ENCODE results near the gene SAMHD1.
A peak's percentile ranks its signal among the peaks of the same experiment; 100 is the strongest.
"Not testable (repeated sequence)": the region's sequence is repeated elsewhere in the genome, so short reads cannot be mapped to it uniquely, and the experiment has no call there.

SAMHD1 gene

GRCh38 chr20:36951198-36951978 is at the start of gene SAMHD1:
Gene SAMHD1 (minus strand): TSS chr20:36951708. CDS start chr20:36951643, 65 bp downstream.
- peak; percentile 78 for DNase-seq (ENCODE audit: low spot score)

- not testable (repeated sequence) for DNase-seq (ENCODE audit: low spot score)
Observed at GRCh38 chr20:37000171-37000570, 48.7 kb upstream of the SAMHD1 start.

DNA sequence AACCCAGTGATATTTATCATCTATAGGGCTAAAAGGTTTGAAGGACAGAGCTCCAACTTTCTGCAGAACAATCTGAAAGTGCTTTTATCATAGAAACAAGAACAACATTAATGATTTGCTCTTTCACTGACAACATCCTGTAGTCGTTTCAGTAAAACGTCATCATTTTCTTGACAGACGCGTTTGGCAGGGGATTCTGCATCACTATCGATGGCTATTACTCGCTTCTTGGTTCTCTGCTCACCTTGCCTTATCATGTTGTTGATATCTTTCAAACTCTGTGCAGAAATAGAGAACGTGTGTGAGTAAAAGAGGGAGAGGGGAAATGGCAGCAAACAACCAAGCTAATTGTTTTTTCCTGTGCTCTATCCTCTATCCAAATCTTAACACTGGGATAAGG is 47.1 kb upstream of the SAMHD1 start:
- no peak for DNase-seq (ENCODE audit: low spot score)

GRCh38 chr20:36997121-36997520 is 45.6 kb upstream of the SAMHD1 start:
- DNase-seq (ENCODE audit: low spot score) = no peak

- not testable (repeated sequence) for DNase-seq (ENCODE audit: low spot score)
Observed at GRCh38 chr20:36994221-36994620, 42.7 kb upstream of the SAMHD1 start.

DNA sequence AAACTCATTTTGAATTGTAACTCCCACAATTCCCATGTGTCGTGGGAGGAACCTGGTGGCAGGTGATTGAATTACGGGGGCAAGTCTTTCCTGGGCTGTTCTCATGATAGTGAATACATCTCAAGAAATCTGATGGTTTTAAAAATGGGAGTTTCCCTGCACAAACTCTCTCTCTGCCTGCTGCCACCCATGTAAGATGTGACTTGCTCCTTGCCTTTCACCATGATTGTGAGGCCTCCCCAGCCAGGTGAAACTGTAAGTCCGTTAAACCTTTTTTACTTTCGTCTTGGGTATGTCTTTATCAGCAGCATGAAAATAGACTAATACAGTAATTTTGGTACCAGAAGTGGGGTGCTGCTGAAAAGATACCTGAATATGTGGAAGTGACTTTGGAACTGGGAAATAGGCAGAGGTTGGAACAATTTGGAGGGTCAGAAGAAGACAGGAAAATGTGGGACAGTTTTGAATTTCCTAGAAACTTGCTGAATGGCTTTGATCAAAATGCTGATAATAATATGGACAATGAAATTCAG is 41.4 kb upstream of the SAMHD1 start:
- DNase-seq (ENCODE audit: low spot score) = no peak

DNA sequence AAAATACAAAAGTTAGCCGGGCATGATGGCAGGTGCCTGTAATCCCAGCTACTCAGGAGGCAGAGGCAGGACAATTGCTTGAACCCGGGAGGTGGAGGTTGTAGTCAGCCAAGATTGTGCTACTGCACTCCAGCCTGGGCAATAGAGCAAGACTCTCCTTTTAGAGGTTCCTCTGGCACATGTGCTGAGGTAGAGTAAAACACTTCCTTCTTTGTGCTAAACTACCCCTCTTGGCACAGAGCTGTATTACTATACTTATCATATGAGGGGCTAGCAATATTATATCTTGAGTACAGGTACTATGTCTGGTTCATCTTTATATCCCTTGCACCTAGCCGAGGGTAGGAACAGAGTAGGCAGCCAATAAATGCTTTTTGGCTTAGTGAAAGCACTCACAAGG is 40.2 kb upstream of the SAMHD1 start:
- DNase-seq (ENCODE audit: low spot score) = no peak

- no peak for DNase-seq (ENCODE audit: low spot score)
Observed at GRCh38 chr20:36989797-36990196, 38.3 kb upstream of the SAMHD1 start.

DNA sequence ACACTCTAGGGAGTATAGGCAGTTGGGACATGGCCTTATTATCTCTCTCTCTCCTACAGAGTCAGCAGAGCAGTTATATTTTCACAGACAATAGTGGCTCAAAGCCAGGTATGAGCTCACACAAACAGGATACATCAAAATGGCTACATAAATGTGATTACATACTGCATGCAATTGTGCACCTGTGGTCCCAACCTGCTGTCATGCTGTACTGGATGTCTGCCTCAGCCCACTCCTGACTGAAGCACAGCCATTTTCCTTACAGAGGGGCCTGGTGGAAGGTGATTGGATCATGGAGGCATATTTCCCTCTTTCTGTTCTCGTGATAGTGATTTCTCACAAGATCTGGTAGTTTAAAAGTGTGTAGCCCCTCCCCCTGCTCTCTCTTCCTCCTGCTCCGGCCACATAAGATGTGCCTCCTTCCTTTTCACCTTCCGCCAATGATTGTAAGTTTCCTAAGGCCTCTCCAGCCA is 37.0 kb upstream of the SAMHD1 start:
- no peak for DNase-seq (ENCODE audit: low spot score)

- no peak for DNase-seq (ENCODE audit: low spot score)
Observed at GRCh38 chr20:36984257-36984638, 32.7 kb upstream of the SAMHD1 start.

DNA sequence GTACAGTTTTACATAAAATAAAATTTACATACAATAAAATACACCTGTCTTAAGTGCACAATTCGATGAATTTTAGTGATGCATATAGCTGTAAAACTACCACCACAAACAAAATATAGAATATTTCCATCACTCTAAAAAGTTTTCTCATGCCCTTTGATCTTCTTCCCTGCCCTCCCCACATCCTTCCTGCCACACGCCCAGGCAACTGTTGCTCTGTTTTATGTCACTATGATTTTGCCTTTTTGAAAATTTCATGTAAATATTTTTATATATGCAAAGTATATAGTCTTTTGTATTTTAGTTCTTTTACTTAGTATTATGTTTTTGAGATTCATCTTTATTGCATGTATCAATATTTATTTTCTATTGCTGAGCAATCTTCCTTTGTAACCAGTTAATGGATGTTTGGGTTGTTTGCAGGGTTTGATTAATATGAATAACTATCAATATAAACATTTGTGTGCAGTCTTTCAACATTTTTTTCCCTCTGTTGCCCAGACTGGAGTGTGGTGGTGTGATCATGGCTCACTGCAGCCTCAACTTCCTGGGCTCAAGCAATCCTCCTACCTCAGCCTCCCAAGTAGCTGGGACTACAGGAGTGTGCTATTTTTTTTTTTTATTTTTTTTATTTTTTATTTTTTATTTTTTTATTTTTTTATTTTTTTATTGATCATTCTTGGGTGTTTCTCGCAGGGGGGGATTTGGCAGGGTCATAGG is 23.8 kb upstream of the SAMHD1 start:
- no peak for DNase-seq (ENCODE audit: low spot score)

GRCh38 chr20:36974660-36975059 is 23.2 kb upstream of the SAMHD1 start:
- no peak for DNase-seq (ENCODE audit: low spot score)

DNA sequence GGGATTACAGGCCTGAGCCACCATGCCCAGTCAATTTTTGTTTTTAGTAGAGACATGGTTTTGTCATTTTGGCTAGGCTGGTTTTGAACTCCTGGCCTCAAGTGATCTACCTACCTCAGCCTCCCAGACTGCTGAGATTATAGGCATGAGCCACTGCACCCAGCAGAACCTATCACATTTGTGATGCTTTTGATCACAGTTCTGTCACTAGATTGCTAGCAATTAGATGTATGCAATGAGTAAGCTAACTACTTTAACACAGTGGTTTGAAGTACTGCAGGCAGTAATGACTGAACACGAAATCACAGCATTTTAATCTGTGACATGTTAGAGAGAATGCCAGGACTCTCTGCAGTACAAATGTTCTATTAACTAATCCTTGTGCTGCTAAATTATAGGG is 19.6 kb upstream of the SAMHD1 start:
- DNase-seq (ENCODE audit: low spot score) = no peak

DNA sequence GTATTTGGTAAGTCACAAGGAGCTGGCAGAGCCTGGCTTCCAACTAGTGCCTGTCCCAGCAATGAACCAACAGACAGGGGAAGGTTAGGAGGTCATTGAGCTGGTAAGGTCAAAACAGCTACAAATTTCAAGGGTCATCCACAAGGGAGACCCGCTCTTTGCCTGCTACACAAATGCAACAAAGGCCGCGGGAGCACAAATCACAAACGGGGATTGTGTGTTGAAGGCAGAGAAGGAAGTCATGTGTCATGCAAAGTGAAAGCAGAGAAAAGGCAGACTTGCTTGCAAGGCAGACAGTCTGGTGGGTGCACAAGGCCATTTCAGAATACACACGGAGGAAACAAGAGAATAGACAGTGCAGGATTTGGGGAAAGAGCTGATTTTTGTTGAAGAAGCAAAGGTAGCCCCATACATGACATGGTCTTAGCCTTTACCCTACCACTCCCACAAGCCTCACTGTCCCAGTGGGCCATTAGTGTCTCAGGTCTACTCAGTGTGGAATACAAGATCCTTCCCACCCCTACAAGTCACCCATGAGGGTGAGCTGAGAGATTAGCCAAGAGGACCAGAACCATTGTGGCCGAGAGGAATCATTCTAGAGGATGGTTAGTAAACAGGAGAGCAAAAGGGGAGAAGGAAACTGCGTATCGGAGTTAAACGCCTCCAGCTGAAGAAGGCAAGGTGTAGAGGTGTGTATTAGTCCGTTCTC is 18.1 kb upstream of the SAMHD1 start:
- no peak for DNase-seq (ENCODE audit: low spot score)

DNA sequence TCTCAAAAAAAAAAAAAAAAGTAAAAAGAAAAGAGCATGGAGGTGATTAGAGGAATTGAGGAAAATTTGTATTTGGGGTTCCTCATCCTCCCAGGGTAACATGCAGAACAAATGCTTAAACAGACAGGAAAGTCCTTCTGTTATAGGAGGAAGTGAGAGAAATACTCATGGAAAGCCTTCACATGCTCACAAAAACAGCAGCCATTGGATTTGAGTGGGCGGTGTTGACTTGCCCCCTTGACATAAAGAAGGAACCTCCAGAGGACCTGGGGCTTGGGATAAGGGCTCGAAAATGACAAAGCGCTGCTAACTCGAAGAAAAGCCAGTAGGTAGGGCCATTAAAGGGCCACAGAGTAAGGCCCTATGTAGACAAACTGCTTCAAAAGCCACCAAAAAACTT is 17.5 kb upstream of the SAMHD1 start:
- no peak for DNase-seq (ENCODE audit: low spot score)

DNA sequence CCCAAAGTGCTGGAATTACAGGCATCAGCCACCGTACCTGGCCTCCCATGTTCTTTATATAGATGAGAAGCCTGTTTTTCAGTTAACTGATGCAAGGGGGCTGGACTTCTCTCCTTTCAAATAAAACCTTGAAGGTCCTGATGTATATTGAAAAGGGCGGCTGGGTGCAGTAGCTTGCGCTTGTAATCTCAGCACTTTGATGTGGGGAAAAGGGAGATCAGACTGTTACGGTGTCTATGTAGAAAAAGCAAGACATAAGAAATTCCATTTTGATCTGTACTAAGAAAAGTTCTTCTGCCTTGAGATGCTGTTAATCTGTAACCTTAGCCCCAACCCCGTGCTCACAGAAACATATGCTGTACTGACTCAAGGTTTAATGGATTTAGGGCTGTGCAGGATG is 16.1 kb upstream of the SAMHD1 start:
- no peak for DNase-seq (ENCODE audit: low spot score)

- DNase-seq (ENCODE audit: low spot score) = not testable (repeated sequence)
Observed at GRCh38 chr20:36966965-36967364, 15.5 kb upstream of the SAMHD1 start.

- DNase-seq (ENCODE audit: low spot score) = not testable (repeated sequence)
Observed at GRCh38 chr20:36962354-36962941, 10.9 kb upstream of the SAMHD1 start.

DNA sequence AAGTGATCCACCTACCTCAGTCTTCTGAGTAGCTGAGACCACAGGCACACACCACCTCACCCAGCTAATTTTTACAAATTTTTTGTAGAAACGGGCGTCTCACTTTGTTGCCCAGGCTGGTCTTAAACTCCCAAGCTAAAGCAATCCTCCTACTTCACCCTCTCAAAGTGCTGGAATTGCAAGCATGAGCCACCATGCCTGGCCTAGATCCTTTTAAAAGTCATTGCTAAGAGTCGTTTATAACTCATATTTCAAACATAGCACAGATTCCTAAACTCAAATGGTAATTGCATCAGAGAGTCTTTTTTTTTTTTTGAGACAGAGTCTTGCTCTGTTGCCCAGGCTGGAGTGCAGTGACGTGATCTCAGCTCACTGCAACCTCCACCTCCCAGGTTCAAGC is 7.7 kb upstream of the SAMHD1 start:
- no peak for DNase-seq (ENCODE audit: low spot score)

DNA sequence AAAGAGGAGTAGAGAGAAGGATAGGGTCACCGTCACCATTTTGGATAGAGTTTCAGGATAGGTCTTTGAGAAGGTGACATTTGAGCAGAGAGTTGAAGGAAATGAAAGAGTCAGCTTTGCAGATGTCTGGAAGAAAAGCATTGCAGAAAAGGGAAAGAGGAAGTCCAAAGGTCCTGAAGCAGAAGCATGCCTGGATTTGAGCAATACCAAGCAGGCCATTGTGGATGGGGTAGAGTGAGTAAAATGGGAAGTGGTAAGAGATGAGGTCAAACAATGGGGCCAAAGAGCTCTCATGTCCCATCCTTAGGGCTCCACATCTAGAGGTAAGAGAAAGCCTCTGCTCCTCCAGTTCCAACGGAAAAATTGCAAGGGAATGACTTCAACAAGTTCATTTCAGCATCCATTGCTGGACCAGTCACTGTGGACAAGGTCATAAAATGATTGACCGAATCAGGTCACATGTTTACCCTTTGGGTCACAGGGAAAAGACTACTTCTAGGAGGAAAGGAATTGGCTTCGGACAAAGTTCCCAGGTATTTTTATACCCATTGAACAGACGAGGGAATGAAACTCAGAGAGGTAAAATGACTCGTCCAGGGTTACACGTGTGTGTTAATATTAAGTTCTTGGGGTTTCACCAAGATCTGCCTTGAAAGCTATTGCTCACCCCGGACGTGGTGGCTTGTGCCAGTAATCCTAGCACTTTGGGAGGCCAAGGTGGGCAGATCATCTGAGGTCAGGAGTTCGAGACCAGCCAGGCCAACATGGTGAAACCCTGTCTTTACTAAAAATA is 6.6 kb upstream of the SAMHD1 start:
- DNase-seq (ENCODE audit: low spot score) = no peak

GRCh38 chr20:36956674-36957073 is 5.2 kb upstream of the SAMHD1 start:
- DNase-seq (ENCODE audit: low spot score) = no peak
